ENCODE results near the gene MRPL34.

MRPL34 gene

DNA sequence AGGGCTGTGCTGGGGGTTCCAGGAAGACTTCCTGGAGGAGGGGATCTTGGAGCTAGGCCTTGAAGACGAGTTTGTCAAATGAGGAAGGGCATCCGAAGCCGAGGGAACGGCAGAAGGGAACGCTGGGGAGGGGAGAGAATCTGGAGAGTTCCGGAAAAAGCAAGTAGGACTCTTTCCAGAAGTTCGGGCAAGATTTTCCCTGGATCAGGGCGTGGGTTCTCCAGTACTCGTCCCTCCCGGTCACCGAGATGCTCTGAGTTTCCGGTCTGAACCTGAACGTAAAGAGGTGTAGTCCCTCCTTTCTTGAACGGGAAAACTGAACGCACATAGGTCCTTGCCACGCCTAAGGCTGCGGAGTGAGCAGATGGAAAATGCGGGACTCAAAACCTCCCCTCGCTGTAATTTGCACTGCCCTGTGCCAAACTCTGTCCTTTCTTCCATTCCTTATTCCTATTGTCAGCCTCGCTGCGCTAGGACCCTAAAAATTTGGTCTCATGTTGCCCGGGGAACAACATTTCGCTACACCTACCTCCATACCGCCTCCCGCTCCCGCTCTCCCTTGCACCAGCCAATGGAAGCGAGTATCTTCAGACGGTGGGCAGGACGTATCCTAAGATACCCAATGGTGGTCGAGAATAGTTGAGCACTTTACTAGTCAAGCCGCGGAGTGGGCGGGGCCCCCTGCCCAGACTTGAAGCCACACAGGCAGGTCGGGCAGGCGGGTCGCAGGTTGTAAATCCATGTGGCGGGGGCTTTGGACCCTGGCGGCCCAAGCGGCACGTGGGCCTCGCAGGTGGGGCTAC lies 31.4 kb downstream of the MRPL34 start, which contains the start of gene GTPBP3:
TSS of gene GTPBP3 (plus strand) at position 682 of the 803 bp plus-strand sequence. CDS start at position 741, 59 bp downstream.
- in situ Hi-C loops (cut with HindIII; ENCODE audit: low sequenced_read_pairs): no loop called here
- DNase-seq (ENCODE audit: low read depth): peak; percentile 98
- TF ChIP-seq, protein P1, sequence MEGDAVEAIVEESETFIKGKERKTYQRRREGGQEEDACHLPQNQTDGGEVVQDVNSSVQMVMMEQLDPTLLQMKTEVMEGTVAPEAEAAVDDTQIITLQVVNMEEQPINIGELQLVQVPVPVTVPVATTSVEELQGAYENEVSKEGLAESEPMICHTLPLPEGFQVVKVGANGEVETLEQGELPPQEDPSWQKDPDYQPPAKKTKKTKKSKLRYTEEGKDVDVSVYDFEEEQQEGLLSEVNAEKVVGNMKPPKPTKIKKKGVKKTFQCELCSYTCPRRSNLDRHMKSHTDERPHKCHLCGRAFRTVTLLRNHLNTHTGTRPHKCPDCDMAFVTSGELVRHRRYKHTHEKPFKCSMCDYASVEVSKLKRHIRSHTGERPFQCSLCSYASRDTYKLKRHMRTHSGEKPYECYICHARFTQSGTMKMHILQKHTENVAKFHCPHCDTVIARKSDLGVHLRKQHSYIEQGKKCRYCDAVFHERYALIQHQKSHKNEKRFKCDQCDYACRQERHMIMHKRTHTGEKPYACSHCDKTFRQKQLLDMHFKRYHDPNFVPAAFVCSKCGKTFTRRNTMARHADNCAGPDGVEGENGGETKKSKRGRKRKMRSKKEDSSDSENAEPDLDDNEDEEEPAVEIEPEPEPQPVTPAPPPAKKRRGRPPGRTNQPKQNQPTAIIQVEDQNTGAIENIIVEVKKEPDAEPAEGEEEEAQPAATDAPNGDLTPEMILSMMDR (IDR thresholded peaks at IDR 0.05; ENCODE audit: low read depth, low read length, missing control alignments): no peak
- H3K4me3 ChIP-seq (ENCODE audit: low read depth, low read length): peak within 1 kb of the TSS; percentile 79

DNA sequence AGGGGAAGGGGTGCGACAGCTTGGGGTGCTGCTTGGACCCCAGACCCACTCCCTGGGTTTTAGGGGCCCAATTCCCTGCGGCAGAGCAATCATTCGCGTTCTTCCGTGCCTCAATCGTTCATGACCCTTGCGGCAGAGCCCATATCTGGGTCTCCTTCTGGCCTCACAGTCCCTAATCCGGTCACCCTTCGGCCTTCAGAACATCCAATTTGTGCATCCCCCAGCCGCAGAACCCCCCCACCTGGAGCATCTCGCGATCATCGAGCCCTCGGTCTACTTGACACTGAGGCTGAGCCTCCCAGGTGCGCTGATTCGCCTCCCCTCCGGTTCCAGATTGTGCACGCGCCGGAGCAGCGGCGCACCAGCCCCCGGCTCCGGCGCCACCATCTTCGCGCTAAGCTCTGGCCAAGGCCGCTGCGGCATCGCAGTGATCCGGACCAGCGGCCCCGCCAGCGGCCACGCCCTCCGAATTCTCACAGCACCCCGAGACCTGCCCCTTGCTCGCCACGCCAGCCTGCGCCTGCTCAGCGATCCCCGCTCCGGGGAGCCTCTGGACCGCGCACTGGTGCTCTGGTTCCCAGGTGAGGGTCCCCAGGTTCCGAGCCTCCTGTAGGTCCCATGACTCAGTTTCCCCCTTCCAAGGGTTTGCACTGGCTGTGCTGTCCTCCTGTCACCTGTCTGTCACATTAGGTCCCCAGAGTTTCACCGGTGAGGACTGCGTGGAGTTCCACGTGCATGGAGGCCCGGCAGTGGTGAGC lies 32.2 kb downstream of the MRPL34 start:
- in situ Hi-C loops (cut with HindIII; ENCODE audit: low sequenced_read_pairs): no loop called here
- TF ChIP-seq, protein P1 (IDR thresholded peaks at IDR 0.05; ENCODE audit: low read depth, low read length, missing control alignments): no peak
- H3K4me3 ChIP-seq (ENCODE audit: low read depth, low read length): peak overlapping the region; percentile 79
- DNase-seq (ENCODE audit: low read depth): no peak

DNA sequence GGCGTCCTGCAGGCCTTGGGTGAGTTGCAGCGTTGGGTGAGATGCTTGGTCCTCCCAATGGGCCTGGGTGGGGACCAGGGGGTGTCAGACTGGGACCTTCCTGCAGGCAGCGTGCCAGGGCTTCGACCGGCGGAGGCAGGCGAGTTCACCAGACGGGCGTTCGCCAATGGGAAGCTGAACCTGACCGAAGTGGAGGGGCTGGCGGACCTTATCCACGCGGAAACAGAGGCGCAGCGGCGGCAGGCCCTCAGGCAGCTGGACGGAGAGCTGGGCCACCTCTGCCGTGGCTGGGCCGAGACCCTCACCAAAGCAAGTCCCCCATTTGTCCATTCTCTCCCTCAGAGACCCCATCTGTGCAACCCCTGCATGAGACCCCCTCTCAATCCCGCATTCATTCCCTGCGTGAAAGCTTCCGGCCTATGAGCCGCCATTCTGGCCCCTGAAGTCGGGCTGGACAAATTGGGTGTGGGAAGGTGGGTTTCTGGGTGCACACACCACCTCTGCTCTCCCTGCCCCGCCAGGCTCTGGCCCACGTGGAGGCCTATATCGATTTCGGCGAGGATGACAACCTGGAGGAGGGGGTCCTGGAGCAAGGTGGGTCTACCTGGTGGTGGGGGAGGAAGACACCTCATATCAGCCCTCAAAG lies 32.9 kb downstream of the MRPL34 start:
- no peak for DNase-seq (ENCODE audit: low read depth)
- in situ Hi-C loops (cut with HindIII; ENCODE audit: low sequenced_read_pairs): no loop called here
- TF ChIP-seq, protein P1 (IDR thresholded peaks at IDR 0.05; ENCODE audit: low read depth, low read length, missing control alignments): no peak
- peak overlapping the region; percentile 79 for H3K4me3 ChIP-seq (ENCODE audit: low read depth, low read length)

DNA sequence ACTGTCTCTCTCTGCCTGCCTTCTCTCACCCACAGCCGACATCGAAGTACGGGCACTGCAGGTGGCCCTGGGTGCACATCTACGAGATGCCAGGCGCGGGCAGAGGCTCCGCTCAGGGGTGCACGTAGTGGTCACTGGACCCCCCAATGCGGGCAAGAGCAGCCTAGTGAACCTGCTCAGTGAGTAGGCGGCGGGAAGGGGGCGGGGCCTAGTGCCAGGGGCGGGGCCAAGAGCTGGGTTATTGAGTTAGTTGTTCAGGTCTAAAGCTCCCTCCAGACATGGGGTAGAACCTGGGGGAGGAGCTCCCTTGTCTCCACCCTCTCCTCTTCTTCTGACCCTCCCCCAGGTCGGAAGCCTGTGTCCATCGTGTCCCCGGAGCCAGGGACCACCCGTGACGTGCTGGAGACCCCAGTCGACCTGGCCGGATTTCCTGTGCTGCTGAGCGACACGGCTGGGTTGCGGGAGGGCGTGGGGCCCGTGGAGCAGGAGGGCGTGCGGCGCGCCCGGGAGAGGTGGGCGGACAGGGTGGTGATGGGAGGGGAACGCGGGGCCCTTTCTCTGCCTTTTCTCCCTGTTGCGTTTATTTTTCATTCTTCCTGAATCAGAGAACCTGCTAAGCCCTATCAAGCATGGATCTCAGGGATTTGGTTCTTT lies 33.5 kb downstream of the MRPL34 start:
- no peak overlapping the region for H3K4me3 ChIP-seq (ENCODE audit: low read depth, low read length)
- DNase-seq (ENCODE audit: low read depth): no peak
- in situ Hi-C loops (cut with HindIII; ENCODE audit: low sequenced_read_pairs): no loop called here
- TF ChIP-seq, protein P1 (IDR thresholded peaks at IDR 0.05; ENCODE audit: low read depth, low read length, missing control alignments): no peak

DNA sequence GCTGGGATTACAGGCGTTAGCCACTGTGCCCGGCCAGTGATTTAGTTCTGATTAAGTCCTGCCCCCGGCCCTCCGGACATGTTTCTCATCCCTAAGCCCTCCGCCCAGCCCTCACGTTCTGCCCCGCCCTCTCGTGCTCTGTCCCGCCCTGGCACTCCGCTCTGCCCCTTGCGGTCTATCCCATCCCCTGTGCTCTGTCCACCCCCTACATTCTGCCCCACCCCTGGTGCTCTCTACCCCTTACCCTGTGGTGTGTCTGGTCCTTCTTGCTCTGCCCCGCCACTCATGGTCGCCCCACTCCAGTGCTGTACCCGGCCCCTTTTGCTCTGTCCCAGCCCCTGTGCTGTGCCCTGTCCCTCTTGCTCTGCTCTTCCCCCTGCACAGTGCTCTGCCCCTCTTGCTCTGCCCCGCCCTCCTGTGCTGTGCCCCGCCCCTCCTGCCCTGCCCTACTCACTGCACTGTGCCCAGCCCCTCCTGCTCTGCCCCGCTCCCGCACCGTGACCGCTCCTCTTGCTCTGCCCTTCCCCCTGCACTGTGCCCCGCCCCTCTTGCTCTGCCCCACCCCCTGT lies 34.7 kb downstream of the MRPL34 start:
- TF ChIP-seq, protein P1 (IDR thresholded peaks at IDR 0.05; ENCODE audit: low read depth, low read length, missing control alignments): no peak
- H3K4me3 ChIP-seq (ENCODE audit: low read depth, low read length): no peak overlapping the region
- in situ Hi-C loops (cut with HindIII; ENCODE audit: low sequenced_read_pairs): no loop called here
- DNase-seq (ENCODE audit: low read depth): no peak

Measured in astrocyte of the cerebellum (primary cell).